ENCODE data around the gene POMGNT1. TPM values are rescaled to one million over a fixed set of nuclear protein-coding genes. Genes with fewer than 3 reads are reported as not detected.

POMGNT1 gene
- total and polyA plus RNA-seq, 4 donors, result 34.6 to 70.2 (median 44.7) TPM

DNA sequence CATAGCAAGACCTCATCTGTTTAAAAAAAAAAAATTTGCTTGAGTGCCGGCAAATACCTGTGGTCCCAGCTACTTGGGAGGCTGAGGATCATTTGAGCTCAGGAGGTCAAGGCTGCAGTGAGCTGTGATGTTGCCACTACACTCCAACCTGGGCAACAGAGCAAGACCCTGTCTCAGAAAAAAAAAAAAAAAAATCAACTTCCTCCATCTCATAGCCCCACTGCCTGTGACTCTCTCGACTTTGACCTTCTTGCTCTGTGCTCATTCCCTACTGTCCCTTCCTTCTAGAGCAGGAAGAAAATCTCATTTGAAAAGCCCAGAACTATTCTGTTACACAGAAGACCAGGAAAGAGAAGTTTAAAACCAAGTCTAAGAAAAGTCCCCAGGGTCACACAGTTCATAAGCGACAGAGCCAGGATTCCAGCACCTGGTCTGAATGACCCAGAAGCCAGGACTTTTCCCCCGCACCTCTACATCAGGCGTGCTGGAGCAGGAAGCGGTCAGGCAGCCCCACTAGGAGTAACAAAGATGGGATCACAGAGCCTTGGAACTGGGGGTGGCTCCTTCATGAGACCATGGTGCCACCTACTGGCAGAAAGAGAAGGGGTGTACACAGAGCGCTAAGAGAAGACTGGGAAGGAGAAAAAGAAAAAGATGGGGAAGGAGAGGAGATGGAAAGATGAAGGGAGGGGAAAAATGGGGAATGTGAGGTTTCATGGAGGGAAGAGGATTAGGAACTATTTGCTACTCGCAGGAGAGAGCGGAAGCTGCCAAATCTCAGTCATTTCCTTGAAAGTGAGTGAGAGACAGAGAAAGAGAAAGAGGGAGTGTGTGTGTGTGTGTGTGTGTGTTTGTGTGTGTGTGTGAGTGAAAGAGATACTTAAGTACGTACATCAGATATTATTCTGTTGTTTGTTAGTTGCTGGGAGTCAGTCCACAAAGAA lies 18.8 kb downstream of the POMGNT1 start:
- peak; percentile 86 to 93 (median 93) for DNase-seq
- Histone ChIP-seq H3K36me3 (ENCODE audit: control insufficient read depth in 4 of 4, insufficient read depth in 4 of 4, low read length in 4 of 4) (no peaks in the 10 kb centered on the region), H3K4me3 (no peak overlapping the region), H3K27ac (ENCODE audit: low read depth in 1 of 2, low read length in 1 of 2) (peak overlapping the region in 1 of 2 donors; percentile 2), H3K9me3 (ENCODE audit: control insufficient read depth in 4 of 4, insufficient read depth in 3 of 4, low read length in 3 of 4) (no peaks in the 10 kb centered on the region), H3K9ac (ENCODE audit: insufficient read depth in 1 of 2, low read length in 2 of 2) (no peak overlapping the region), H3K27me3 (ENCODE audit: control insufficient read depth in 3 of 3, insufficient read depth in 3 of 3, low read length in 2 of 3) (no peaks in the 10 kb centered on the region), H3K4me1 (ENCODE audit: control insufficient read depth in 5 of 5, insufficient read depth in 5 of 5, low read length in 5 of 5) (peaks cover 0 to 19% (median 7%) of the 10 kb centered on the region in 5 donors)
- WGBS, 2 donors, result 11 to 18% methylated on average over 10 of the region's 10 CpGs
- ATAC-seq (ENCODE audit: insufficient read depth, low FRiP score), result peak; percentile 86
- TF ChIP-seq, protein P1, sequence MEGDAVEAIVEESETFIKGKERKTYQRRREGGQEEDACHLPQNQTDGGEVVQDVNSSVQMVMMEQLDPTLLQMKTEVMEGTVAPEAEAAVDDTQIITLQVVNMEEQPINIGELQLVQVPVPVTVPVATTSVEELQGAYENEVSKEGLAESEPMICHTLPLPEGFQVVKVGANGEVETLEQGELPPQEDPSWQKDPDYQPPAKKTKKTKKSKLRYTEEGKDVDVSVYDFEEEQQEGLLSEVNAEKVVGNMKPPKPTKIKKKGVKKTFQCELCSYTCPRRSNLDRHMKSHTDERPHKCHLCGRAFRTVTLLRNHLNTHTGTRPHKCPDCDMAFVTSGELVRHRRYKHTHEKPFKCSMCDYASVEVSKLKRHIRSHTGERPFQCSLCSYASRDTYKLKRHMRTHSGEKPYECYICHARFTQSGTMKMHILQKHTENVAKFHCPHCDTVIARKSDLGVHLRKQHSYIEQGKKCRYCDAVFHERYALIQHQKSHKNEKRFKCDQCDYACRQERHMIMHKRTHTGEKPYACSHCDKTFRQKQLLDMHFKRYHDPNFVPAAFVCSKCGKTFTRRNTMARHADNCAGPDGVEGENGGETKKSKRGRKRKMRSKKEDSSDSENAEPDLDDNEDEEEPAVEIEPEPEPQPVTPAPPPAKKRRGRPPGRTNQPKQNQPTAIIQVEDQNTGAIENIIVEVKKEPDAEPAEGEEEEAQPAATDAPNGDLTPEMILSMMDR (IDR thresholded peaks at IDR 0.05; ENCODE audit: control extremely low read depth, extremely low read depth), result peak; percentile 97

DNA sequence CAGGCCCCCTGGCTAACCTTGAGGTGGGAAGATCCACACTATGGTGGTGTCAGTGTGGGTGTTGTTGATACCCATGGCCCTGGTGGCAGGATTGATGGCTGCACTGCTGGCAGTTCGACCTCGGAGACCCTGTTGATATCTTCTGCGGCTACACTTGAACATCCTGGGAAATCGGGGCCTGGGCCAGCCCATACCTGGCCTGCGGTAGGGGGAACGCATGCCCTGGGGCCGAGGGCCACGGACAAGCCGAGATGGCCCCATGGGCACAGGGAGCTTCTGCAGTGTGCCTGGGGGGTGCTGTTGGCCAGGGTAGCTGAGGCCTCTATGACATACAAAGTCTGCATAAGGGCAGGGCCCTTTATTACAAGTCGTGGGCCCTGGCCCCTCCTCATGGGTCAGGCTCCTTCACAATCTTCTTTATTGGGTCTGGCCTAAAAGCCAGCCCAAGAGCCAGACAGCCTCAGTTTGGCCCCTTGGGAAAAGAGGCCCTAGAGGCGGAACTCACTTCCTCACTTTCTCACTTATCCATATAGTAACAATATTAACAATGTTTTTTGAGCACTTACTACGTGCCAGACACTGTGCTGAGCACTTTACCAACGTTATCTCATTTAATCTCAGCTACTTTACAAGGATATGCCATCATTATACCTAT lies 21.9 kb downstream of the POMGNT1 start, which contains the start of gene P3R3URF:
TSS of gene P3R3URF (minus strand) at position 278 of the 655 bp plus-strand sequence. CDS start at position 261, 17 bp downstream.
- TF ChIP-seq, protein P1 (IDR thresholded peaks at IDR 0.05; ENCODE audit: control extremely low read depth, extremely low read depth), result no peak
- peaks cover 0 to 26% (median 3%) of the 10 kb centered on the region in 5 donors for H3K4me1 ChIP-seq (ENCODE audit: control insufficient read depth in 5 of 5, insufficient read depth in 5 of 5, low read length in 5 of 5)
- peak within 1 kb of the TSS in 1 of 2 donors; percentile 53 for H3K27ac ChIP-seq (ENCODE audit: low read depth in 1 of 2, low read length in 1 of 2)
- H3K9ac ChIP-seq (ENCODE audit: insufficient read depth in 1 of 2, low read length in 2 of 2), result no peak within 1 kb of the TSS
- H3K9me3 ChIP-seq (ENCODE audit: control insufficient read depth in 4 of 4, insufficient read depth in 3 of 4, low read length in 3 of 4), result no peaks in the 10 kb centered on the region
- ATAC-seq (ENCODE audit: insufficient read depth, low FRiP score), result no peak
- no peaks in the 10 kb centered on the region for H3K36me3 ChIP-seq (ENCODE audit: control insufficient read depth in 4 of 4, insufficient read depth in 4 of 4, low read length in 4 of 4)
- no peak for DNase-seq
- no peaks in the 10 kb centered on the region for H3K27me3 ChIP-seq (ENCODE audit: control insufficient read depth in 3 of 3, insufficient read depth in 3 of 3, low read length in 2 of 3)
- no peak within 1 kb of the TSS for H3K4me3 ChIP-seq
- 90 to 92% methylated on average over 13 of the region's 13 CpGs for WGBS, 2 donors

DNA sequence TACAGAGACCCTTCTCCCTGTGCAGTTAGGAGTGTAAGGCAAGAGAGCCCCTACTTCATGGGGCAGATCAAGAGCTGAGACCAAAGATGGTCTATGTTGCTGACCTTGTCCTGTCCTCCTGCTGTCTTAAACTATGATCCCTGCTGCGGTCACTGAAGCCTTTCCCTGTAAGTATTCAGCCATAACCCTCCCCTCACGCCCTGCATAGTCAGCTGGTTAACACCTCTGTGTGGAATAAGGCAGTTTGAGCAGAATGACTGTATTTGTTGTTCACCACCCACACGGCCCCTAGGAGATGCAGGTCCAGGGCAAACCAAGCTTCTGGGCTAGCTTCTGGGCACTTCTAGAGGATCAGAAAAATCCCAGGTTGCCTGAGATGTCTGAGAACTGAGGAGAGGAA lies 23.0 kb downstream of the POMGNT1 start:
- H3K27me3 ChIP-seq (ENCODE audit: control insufficient read depth in 3 of 3, insufficient read depth in 3 of 3, low read length in 2 of 3), result no peaks in the 10 kb centered on the region
- DNase-seq (no peak), ATAC-seq (ENCODE audit: insufficient read depth, low FRiP score) (no peak)
- H3K4me3 ChIP-seq, result no peak overlapping the region
- 72 to 83% methylated on average over 3 of the region's 3 CpGs for WGBS, 2 donors
- no peak overlapping the region for H3K9ac ChIP-seq (ENCODE audit: insufficient read depth in 1 of 2, low read length in 2 of 2)
- no peaks in the 10 kb centered on the region for H3K36me3 ChIP-seq (ENCODE audit: control insufficient read depth in 4 of 4, insufficient read depth in 4 of 4, low read length in 4 of 4)
- H3K9me3 ChIP-seq (ENCODE audit: control insufficient read depth in 4 of 4, insufficient read depth in 3 of 4, low read length in 3 of 4), result no peaks in the 10 kb centered on the region
- TF ChIP-seq, protein P1 (IDR thresholded peaks at IDR 0.05; ENCODE audit: control extremely low read depth, extremely low read depth), result no peak
- H3K4me1 ChIP-seq (ENCODE audit: control insufficient read depth in 5 of 5, insufficient read depth in 5 of 5, low read length in 5 of 5), result peaks cover 0 to 28% (median 4%) of the 10 kb centered on the region in 5 donors
- H3K27ac ChIP-seq (ENCODE audit: low read depth in 1 of 2, low read length in 1 of 2), result peak overlapping the region; percentile 53 to 56

Measured in lung (tissue), 12 donors.